SK-N-SH treated with all-trans-retinoic acid at 6 μM for 48 hours (cell line): ENCODE data around the gene FRMD1.

Source experiments
- ATAC-seq: fragments of 200-7000 bp; cut with Tn5 transposase; 3 replicates; pipeline ENCODE4 v1.9.1; 2020; ENCODE audit warnings: mild to moderate bottlenecking, moderate library complexity
- ARNTL ChIP-seq: fragments of 450-650 bp; formaldehyde crosslinking; IDR thresholded peaks from 2 replicates; pipeline ENCODE4 v1.5.0; 2020; ENCODE audit warnings: low read depth, mild to moderate bottlenecking, moderate library complexity, borderline replicate concordance
- BACH2 ChIP-seq: fragments of 250-450 bp; sonication (Bioruptor Pico); IDR thresholded peaks from 2 replicates; pipeline ENCODE4 v1.9.0; 2021; ENCODE audit warnings: mild to moderate bottlenecking, borderline replicate concordance
- CSDC2 ChIP-seq: fragments of 250-450 bp; sonication (Bioruptor Pico); IDR thresholded peaks from 2 replicates; pipeline ENCODE4 v1.5.0; 2020; ENCODE audit warnings: mild to moderate bottlenecking, moderate library complexity
- ESRRG ChIP-seq: fragments of 250-450 bp; sonication (Bioruptor Pico); IDR thresholded peaks from 2 replicates; pipeline ENCODE4 v1.6.1; 2021; ENCODE audit warnings: mild to moderate bottlenecking
- GLIS3 ChIP-seq: fragments of 250-450 bp; sonication (Bioruptor Pico); IDR thresholded peaks from 2 replicates; pipeline ENCODE4 v1.5.0; 2020; ENCODE audit warnings: mild to moderate bottlenecking, moderate library complexity
- ISL1 ChIP-seq: fragments of 250-450 bp; sonication (Bioruptor Pico); IDR thresholded peaks from 2 replicates; pipeline ENCODE4 v2.1.2; 2022; ENCODE audit warnings: mild to moderate bottlenecking, moderate library complexity
- OSR1 ChIP-seq: fragments of 250-450 bp; sonication (Bioruptor Pico); IDR thresholded peaks from 2 replicates; pipeline ENCODE4 v1.8.0; 2022; ENCODE audit warnings: moderate library complexity, mild to moderate bottlenecking, inconsistent platforms
- PPARA ChIP-seq: fragments of 250-450 bp; sonication (Bioruptor Pico); IDR thresholded peaks from 2 replicates; pipeline ENCODE4 v1.5.0; 2020; ENCODE audit warnings: mild to moderate bottlenecking, borderline replicate concordance
- RARB ChIP-seq: fragments of 250-450 bp; sonication (Bioruptor Pico); IDR thresholded peaks from 2 replicates; pipeline ENCODE4 v1.8.0; 2021; ENCODE audit warnings: mild to moderate bottlenecking, moderate library complexity
- SNAI2 ChIP-seq: fragments of 250-450 bp; sonication (Bioruptor Pico); IDR thresholded peaks from 2 replicates; pipeline ENCODE4 v1.5.0; 2020; ENCODE audit warnings: mild to moderate bottlenecking, moderate library complexity
- TCF4 ChIP-seq: fragments of 250-450 bp; sonication (Bioruptor Pico); IDR thresholded peaks from 2 replicates; pipeline ENCODE4 v1.8.0; 2021; ENCODE audit warnings: mild to moderate bottlenecking, moderate library complexity, borderline replicate concordance
- ZC3H10 ChIP-seq: fragments of 250-450 bp; sonication (Bioruptor Pico); IDR thresholded peaks from 2 replicates; pipeline ENCODE4 v1.5.1; 2021; ENCODE audit warnings: mild to moderate bottlenecking, moderate library complexity
- ZFP3 ChIP-seq: fragments of 250-450 bp; sonication (Bioruptor Pico); IDR thresholded peaks from 2 replicates; pipeline ENCODE4 v1.5.0; 2020; ENCODE audit warnings: mild to moderate bottlenecking, moderate library complexity
- ZFP30 ChIP-seq: fragments of 450-650 bp; formaldehyde crosslinking; IDR thresholded peaks from 2 replicates; pipeline ENCODE4 v1.5.0; 2022; ENCODE audit warnings: mild to moderate bottlenecking, moderate library complexity
- ZNF565 ChIP-seq: fragments of 450-650 bp; formaldehyde crosslinking; conservative IDR thresholded peaks from 2 replicates; pipeline ENCODE4 v1.5.0; 2020; ENCODE audit warnings: low read depth, mild to moderate bottlenecking, moderate library complexity
- ZNF70 ChIP-seq: fragments of 450-650 bp; formaldehyde crosslinking; IDR thresholded peaks from 2 replicates; pipeline ENCODE4 v1.5.0; 2020; ENCODE audit warnings: mild to moderate bottlenecking, moderate library complexity
- ZNF8 ChIP-seq: fragments of 450-650 bp; formaldehyde crosslinking; IDR thresholded peaks from 2 replicates; pipeline ENCODE4 v1.5.0; 2020; ENCODE audit warnings: mild to moderate bottlenecking, moderate library complexity
- TF ChIP-seq, protein P1 (sequence below): fragments of 250-450 bp; sonication (Bioruptor Pico); IDR thresholded peaks from 2 replicates; pipeline ENCODE4 v1.5.1; 2020; ENCODE audit warnings: low read depth, mild to moderate bottlenecking, moderate library complexity
- TF ChIP-seq, protein P2 (sequence below): fragments of 250-450 bp; sonication (Bioruptor Pico); IDR thresholded peaks from 2 replicates; pipeline ENCODE4 v1.8.0; 2021; ENCODE audit warnings: low read depth, mild to moderate bottlenecking, moderate library complexity, borderline replicate concordance
- TF ChIP-seq, protein P3 (sequence below): fragments of 250-450 bp; sonication (Bioruptor Pico); IDR thresholded peaks from 2 replicates; pipeline ENCODE4 v1.5.1; 2021; ENCODE audit warnings: mild to moderate bottlenecking, moderate library complexity
- TF ChIP-seq, protein P4 (sequence below): fragments of 250-450 bp; sonication (Bioruptor Pico); IDR thresholded peaks from 2 replicates; pipeline ENCODE4 v1.5.0; 2020; ENCODE audit warnings: mild to moderate bottlenecking, moderate library complexity
- TF ChIP-seq, protein P5 (sequence below): fragments of 250-450 bp; sonication (Bioruptor Pico); IDR thresholded peaks from 2 replicates; pipeline ENCODE4 v1.8.0; 2020; ENCODE audit warnings: mild to moderate bottlenecking, moderate library complexity, borderline replicate concordance

Gene FRMD1

DNA sequence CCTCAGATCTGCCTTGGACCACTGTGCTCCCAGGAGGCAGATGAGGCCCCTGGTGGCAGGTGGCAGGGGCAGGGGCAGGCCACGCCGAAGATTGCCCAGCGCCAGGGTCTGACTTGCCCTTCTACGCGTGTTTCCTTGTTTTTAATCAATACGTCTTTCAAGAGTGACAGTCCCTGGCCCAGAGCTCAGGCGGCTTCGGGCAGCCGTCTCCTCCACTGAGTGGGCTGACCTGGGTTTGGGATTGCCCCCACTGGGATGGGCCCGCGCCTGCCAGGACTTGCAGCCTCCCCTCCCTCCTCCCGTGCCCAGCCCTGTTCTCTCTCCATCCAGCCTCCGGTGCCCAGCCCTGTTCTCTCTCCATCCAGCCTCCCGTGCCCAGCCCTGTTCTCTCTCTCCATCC, 21.2 kb downstream of the FRMD1 start:
- TF ChIP-seq CSDC2 (CRISPR knock-in tag) (no peak), ZFP30 (CRISPR knock-in tag) (no peak), OSR1 (CRISPR knock-in tag) (no peak), ZNF8 (CRISPR knock-in tag) (no peak), RARB (no peak), ESRRG (CRISPR knock-in tag) (no peak), ARNTL (no peak), ZNF70 (no peak), ZNF565 (CRISPR knock-in tag) (no peak), BACH2 (CRISPR knock-in tag) (no peak), ZC3H10 (CRISPR knock-in tag) (no peak), ISL1 (no peak), TCF4 (no peak), GLIS3 (CRISPR knock-in tag) (no peak)
- TF ChIP-seq, protein P1, sequence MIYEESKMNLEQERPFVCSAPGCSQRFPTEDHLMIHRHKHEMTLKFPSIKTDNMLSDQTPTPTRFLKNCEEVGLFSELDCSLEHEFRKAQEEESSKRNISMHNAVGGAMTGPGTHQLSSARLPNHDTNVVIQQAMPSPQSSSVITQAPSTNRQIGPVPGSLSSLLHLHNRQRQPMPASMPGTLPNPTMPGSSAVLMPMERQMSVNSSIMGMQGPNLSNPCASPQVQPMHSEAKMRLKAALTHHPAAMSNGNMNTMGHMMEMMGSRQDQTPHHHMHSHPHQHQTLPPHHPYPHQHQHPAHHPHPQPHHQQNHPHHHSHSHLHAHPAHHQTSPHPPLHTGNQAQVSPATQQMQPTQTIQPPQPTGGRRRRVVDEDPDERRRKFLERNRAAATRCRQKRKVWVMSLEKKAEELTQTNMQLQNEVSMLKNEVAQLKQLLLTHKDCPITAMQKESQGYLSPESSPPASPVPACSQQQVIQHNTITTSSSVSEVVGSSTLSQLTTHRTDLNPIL: no peak
- TF ChIP-seq, protein P2, sequence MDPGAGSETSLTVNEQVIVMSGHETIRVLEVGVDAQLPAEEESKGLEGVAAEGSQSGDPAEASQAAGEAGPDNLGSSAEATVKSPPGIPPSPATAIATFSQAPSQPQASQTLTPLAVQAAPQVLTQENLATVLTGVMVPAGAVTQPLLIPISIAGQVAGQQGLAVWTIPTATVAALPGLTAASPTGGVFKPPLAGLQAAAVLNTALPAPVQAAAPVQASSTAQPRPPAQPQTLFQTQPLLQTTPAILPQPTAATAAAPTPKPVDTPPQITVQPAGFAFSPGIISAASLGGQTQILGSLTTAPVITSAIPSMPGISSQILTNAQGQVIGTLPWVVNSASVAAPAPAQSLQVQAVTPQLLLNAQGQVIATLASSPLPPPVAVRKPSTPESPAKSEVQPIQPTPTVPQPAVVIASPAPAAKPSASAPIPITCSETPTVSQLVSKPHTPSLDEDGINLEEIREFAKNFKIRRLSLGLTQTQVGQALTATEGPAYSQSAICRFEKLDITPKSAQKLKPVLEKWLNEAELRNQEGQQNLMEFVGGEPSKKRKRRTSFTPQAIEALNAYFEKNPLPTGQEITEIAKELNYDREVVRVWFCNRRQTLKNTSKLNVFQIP: no peak
- TF ChIP-seq, protein P3, sequence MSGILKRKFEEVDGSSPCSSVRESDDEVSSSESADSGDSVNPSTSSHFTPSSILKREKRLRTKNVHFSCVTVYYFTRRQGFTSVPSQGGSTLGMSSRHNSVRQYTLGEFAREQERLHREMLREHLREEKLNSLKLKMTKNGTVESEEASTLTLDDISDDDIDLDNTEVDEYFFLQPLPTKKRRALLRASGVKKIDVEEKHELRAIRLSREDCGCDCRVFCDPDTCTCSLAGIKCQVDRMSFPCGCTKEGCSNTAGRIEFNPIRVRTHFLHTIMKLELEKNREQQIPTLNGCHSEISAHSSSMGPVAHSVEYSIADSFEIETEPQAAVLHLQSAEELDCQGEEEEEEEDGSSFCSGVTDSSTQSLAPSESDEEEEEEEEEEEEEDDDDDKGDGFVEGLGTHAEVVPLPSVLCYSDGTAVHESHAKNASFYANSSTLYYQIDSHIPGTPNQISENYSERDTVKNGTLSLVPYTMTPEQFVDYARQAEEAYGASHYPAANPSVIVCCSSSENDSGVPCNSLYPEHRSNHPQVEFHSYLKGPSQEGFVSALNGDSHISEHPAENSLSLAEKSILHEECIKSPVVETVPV (CRISPR knock-in tag): no peak
- TF ChIP-seq, protein P4, sequence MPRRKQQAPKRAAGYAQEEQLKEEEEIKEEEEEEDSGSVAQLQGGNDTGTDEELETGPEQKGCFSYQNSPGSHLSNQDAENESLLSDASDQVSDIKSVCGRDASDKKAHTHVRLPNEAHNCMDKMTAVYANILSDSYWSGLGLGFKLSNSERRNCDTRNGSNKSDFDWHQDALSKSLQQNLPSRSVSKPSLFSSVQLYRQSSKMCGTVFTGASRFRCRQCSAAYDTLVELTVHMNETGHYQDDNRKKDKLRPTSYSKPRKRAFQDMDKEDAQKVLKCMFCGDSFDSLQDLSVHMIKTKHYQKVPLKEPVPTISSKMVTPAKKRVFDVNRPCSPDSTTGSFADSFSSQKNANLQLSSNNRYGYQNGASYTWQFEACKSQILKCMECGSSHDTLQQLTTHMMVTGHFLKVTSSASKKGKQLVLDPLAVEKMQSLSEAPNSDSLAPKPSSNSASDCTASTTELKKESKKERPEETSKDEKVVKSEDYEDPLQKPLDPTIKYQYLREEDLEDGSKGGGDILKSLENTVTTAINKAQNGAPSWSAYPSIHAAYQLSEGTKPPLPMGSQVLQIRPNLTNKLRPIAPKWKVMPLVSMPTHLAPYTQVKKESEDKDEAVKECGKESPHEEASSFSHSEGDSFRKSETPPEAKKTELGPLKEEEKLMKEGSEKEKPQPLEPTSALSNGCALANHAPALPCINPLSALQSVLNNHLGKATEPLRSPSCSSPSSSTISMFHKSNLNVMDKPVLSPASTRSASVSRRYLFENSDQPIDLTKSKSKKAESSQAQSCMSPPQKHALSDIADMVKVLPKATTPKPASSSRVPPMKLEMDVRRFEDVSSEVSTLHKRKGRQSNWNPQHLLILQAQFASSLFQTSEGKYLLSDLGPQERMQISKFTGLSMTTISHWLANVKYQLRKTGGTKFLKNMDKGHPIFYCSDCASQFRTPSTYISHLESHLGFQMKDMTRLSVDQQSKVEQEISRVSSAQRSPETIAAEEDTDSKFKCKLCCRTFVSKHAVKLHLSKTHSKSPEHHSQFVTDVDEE (CRISPR knock-in tag): no peak
- no peak for ATAC-seq

DNA sequence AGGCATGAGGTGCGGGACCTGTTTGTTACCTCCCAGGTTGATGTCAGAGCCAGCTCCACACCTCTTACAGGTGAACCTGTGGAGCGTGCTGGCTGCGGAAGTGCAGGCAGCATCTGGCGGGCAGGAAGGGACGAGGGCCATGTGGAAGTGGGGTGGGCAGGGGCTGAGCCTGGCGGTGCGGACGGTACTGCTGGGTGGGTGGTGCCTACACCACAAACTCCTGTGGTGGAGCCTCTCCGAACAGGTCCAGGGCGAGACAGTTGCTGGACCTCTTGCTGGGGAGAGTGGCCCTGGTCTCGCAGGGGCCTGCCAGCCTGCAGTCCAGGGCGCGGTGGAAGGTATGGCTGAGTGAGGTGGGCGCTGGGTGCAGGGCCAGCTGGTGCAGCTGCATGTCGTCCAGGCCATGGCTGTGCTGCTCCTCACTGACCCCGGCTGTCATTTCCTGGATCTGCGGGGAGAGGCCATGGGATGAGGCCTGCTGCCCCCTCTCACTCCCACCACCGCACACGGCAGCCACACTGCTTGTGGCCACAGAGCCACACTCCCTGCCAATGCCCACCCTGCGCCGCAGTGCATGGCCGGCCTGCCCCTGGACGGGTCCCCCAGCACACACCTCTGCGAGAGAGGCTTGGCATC, 22.0 kb downstream of the FRMD1 start:
- TF ChIP-seq PPARA (CRISPR knock-in tag) (no peak), RARB (no peak), ZC3H10 (CRISPR knock-in tag) (no peak), ZNF70 (no peak), ARNTL (no peak), ISL1 (no peak), OSR1 (CRISPR knock-in tag) (no peak), GLIS3 (CRISPR knock-in tag) (no peak), SNAI2 (CRISPR knock-in tag) (no peak), ZFP30 (CRISPR knock-in tag) (no peak), ZFP3 (CRISPR knock-in tag) (no peak)
- TF ChIP-seq, protein P4 (CRISPR knock-in tag): no peak
- TF ChIP-seq, protein P5, sequence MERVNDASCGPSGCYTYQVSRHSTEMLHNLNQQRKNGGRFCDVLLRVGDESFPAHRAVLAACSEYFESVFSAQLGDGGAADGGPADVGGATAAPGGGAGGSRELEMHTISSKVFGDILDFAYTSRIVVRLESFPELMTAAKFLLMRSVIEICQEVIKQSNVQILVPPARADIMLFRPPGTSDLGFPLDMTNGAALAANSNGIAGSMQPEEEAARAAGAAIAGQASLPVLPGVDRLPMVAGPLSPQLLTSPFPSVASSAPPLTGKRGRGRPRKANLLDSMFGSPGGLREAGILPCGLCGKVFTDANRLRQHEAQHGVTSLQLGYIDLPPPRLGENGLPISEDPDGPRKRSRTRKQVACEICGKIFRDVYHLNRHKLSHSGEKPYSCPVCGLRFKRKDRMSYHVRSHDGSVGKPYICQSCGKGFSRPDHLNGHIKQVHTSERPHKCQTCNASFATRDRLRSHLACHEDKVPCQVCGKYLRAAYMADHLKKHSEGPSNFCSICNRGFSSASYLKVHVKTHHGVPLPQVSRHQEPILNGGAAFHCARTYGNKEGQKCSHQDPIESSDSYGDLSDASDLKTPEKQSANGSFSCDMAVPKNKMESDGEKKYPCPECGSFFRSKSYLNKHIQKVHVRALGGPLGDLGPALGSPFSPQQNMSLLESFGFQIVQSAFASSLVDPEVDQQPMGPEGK (CRISPR knock-in tag): no peak
- no peak for ATAC-seq
